Measurements from ENCODE around the gene PPP2R5E.

PPP2R5E gene

GRCh38 chr14:63547798-63548335, 4.7 kb upstream of the PPP2R5E start:
- H3K4me3 ChIP-seq (replicated peaks; ENCODE audit: low read depth, low read length): no peak overlapping the region

DNA sequence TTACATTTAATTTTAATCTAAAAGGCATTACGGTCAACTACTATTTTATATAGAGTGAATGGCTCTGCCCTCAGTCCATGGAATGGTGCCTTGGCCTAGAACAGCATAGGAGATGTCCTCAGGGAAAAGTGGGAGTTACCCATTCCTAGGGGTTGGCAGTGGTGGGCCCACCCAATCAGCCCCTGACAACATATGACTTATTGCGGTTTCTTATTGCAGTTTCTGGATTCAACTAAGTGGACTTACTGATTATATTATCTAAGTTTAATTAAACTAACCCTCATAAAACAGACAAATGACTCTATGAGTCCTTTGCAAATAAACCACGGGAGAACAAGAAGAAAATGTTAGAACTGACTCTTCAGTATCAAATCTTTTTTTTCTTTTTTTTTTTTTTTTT, 2.3 kb upstream of the PPP2R5E start:
- Histone ChIP-seq H3K27me3 (replicated peaks; ENCODE audit: control insufficient read depth, insufficient read depth, low read length) (no peaks in the 10 kb centered on the region), H3K4me3 (replicated peaks; ENCODE audit: low read depth, low read length) (no peak overlapping the region), H3K36me3 (ENCODE audit: control insufficient read depth, insufficient read depth, low read length) (no peaks in the 10 kb centered on the region)
- DNase-seq (ENCODE audit: extremely low read depth, insufficient read length): no peak
- TF ChIP-seq CTCF (IDR thresholded peaks at IDR 0.05; ENCODE audit: insufficient read depth, low read length, poor library complexity, severe bottlenecking): no peak

More at GRCh38 chr14:63547798-63548335, 4.7 kb upstream of the PPP2R5E start:
- no peak for TF ChIP-seq CTCF (IDR thresholded peaks at IDR 0.05; ENCODE audit: insufficient read depth, low read length, poor library complexity, severe bottlenecking)
- no peaks in the 10 kb centered on the region for H3K36me3 ChIP-seq (ENCODE audit: control insufficient read depth, insufficient read depth, low read length)
- H3K27me3 ChIP-seq (replicated peaks; ENCODE audit: control insufficient read depth, insufficient read depth, low read length): no peaks in the 10 kb centered on the region
- no peak for DNase-seq (ENCODE audit: extremely low read depth, insufficient read length)

DNA sequence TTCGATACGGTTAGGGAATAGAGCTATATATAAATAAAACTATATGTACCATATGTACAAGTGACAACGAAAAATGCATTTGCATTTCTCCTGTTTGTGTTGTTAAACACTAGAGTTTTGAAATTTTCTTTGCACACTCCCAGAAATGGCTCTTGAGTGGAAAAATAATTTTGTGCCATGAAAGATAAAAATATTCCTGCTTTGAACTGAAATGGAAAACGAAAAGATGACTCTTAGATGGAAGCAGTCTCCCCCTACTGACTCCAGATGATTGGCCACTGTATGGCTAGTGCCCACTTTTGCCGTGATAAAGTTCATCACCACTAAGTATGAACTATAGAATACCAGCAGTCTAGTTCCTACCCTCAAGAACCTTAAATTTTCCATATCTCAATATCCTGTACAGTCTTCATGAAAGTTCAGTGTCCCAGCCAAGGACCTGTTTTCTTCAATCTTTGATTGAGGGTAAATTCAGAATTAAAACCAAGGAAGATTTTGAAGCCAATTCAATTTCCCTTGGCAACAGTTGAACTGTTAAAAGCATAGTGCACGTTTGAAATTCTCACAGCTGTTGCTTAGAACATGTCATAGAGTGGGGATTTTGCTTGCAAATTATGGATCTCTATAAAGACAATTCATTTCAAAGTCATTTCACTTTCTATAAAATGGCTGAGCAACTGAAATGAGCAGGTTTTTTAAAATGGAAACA, 1.6 kb upstream of the PPP2R5E start:
- no peak for DNase-seq (ENCODE audit: extremely low read depth, insufficient read length)
- Histone ChIP-seq H3K27me3 (replicated peaks; ENCODE audit: control insufficient read depth, insufficient read depth, low read length) (no peaks in the 10 kb centered on the region), H3K4me3 (replicated peaks; ENCODE audit: low read depth, low read length) (peak overlapping the region; percentile 88), H3K36me3 (ENCODE audit: control insufficient read depth, insufficient read depth, low read length) (no peaks in the 10 kb centered on the region)
- peak; percentile 45 for TF ChIP-seq CTCF (IDR thresholded peaks at IDR 0.05; ENCODE audit: insufficient read depth, low read length, poor library complexity, severe bottlenecking)

- H3K4me3 ChIP-seq (replicated peaks; ENCODE audit: low read depth, low read length): peak overlapping the region; percentile 88
- H3K27me3 ChIP-seq (replicated peaks; ENCODE audit: control insufficient read depth, insufficient read depth, low read length): no peaks in the 10 kb centered on the region
- H3K36me3 ChIP-seq (ENCODE audit: control insufficient read depth, insufficient read depth, low read length): no peaks in the 10 kb centered on the region
- DNase-seq (ENCODE audit: extremely low read depth, insufficient read length): no peak
- TF ChIP-seq CTCF (IDR thresholded peaks at IDR 0.05; ENCODE audit: insufficient read depth, low read length, poor library complexity, severe bottlenecking): no peak
Observed at GRCh38 chr14:63543826-63544406, 739 bp upstream of the PPP2R5E start.

GRCh38 chr14:63542231-63542999, 762 bp downstream of the PPP2R5E start:
- H3K27me3 ChIP-seq (replicated peaks; ENCODE audit: control insufficient read depth, insufficient read depth, low read length): no peaks in the 10 kb centered on the region
- peak; percentile 13 for DNase-seq (ENCODE audit: extremely low read depth, insufficient read length)
- H3K36me3 ChIP-seq (ENCODE audit: control insufficient read depth, insufficient read depth, low read length): peaks cover 1% of the 10 kb centered on the region
- TF ChIP-seq CTCF (IDR thresholded peaks at IDR 0.05; ENCODE audit: insufficient read depth, low read length, poor library complexity, severe bottlenecking): no peak
- H3K4me3 ChIP-seq (replicated peaks; ENCODE audit: low read depth, low read length): peak overlapping the region; percentile 93
